Chondrocyte (in vitro differentiated cells): Measurements from ENCODE around the gene TXNL4A. TPM values are rescaled to one million over a fixed set of nuclear protein-coding genes. Genes with fewer than 3 reads are reported as not detected.
"Not testable (repeated sequence)": the region's sequence is repeated elsewhere in the genome, so short reads cannot be mapped to it uniquely, and the experiment has no call there.

Experiments
- DNase-seq: peaks from one replicate; pipeline ENCODE4 v3.0.0; 2021; ENCODE audit warnings: mixed read lengths, low spot score
- H3K27ac Mint-ChIP-seq: one replicate; pipeline ENCODE4 v1.8.0; 2021; ENCODE audit warnings: mild to moderate bottlenecking, moderate library complexity, mixed read lengths; ENCODE audit not compliant: unreplicated experiment
- H3K27me3 Mint-ChIP-seq: 2 replicates; pipeline ENCODE4 v1.8.0; 2021; ENCODE audit warnings: low read depth, mixed read lengths
- H3K36me3 Mint-ChIP-seq: 2 replicates; pipeline ENCODE4 v1.8.0; 2021; ENCODE audit warnings: low read depth, mixed read lengths
- H3K4me1 Mint-ChIP-seq: 2 replicates; pipeline ENCODE4 v1.8.0; 2021; ENCODE audit warnings: low read depth, mild to moderate bottlenecking, mixed read lengths
- H3K4me3 Mint-ChIP-seq: one replicate; pipeline ENCODE4 v1.8.0; 2021; ENCODE audit warnings: mild to moderate bottlenecking, moderate library complexity, mixed read lengths; ENCODE audit not compliant: unreplicated experiment
- H3K9me3 Mint-ChIP-seq: 2 replicates; pipeline ENCODE4 v1.8.0; 2021; ENCODE audit warnings: low read depth, mixed read lengths
- CTCF ChIP-seq: fragments of 200-600 bp; sonication (generic); IDR thresholded peaks from 2 replicates; pipeline ENCODE4 v1.5.0; 2021; ENCODE audit warnings: antibody characterized with exemption, mild to moderate bottlenecking, moderate library complexity
- total RNA-seq: library from RNA; stranded (reverse); gene quantifications from 3 replicates; pipeline ENCODE4 v1.2.1, GENCODE V29; 2021

The TXNL4A gene
- total RNA-seq, 1 donor from 2014 or later, result 143 TPM

DNA sequence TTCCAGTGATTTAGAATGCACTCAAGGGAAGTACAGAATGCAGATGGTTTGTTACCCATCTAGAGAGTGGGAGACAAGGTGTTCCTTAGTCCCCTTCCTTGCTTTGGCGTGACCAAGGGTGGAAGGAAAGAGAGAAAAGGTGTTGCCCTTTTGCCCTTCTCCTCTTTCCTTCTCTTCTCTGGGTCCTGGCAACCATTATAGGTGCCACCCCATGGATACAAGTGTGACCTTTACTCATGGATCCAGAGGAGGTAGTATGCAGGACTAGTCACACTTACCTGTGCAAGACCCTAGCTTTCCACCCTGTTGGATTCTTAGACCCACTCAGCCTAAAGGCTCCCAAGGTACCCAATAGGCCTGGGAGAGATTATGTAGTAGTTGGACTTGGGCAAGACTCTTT, 34.2 kb upstream of the TXNL4A start:
- TF ChIP-seq CTCF, result no peak
- Mint-ChIP-seq H3K36me3 (peaks cover 46% of the 10 kb centered on the region), H3K4me3 (no peak overlapping the region), H3K9me3 (peaks cover 63% of the 10 kb centered on the region), H3K27ac (no peak overlapping the region), H3K27me3 (no peaks in the 10 kb centered on the region), H3K4me1 (no peaks in the 10 kb centered on the region)
- DNase-seq, result no peak

DNA sequence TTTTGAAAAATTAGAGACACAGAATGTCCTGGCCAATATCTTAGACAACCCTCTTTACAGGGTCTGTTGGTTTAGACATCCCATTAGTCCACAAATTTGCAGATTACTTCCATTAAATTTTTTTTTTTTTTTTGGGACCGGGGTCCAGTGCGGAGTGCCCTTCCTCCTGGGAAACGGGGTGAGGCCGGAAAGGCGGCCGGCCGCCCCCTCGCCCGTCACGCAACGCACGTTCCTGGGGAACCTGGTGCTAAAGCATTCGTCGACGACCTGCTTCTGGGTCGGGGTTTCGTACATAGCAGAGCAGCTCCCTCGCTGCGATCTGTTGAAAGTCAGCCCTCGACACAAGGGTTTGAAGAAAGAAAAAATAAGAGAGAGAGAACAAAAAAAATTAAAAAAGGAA, 24.4 kb upstream of the TXNL4A start:
- no peak for DNase-seq
- Mint-ChIP-seq H3K27me3 (no peaks in the 10 kb centered on the region), H3K4me1 (peaks cover 18% of the 10 kb centered on the region), H3K27ac (no peak overlapping the region), H3K36me3 (no peaks in the 10 kb centered on the region), H3K9me3 (peaks cover 3% of the 10 kb centered on the region), H3K4me3 (no peak overlapping the region)
- TF ChIP-seq CTCF, result no peak

DNA sequence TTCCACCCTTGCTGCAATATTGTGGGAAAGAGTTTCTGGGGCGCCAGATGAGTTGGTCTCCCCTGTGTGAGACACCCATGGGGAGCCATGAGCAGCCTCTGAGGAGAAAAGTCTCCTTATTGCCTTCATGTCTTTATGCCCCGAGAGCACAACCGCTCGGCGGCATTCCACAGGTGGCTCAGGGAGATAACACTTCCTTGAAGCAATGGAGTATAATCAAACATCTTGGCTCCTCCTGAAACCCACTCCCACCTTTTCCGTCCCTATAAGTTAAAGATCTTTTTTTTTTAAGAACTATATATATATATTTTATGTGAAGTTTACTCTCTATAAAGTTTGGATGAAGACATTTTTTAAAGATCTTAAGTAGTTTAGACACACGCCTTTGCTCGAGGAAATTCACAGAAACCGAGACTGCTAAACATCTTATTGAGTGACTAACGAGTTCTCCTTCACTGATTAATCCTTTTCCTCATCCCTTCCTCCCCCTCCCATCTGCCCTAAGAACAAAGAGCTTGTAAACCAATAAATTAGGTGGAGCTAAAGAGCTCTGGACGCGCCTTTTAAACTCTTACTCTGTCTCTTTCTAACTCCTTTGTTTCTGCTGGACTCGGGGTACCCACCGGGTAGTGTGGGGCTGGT, 23.3 kb upstream of the TXNL4A start:
- not testable (repeated sequence) for H3K4me3 Mint-ChIP-seq, H3K9me3 Mint-ChIP-seq, DNase-seq, H3K27ac Mint-ChIP-seq, H3K36me3 Mint-ChIP-seq, H3K27me3 Mint-ChIP-seq
- H3K4me1 Mint-ChIP-seq, result peaks cover 18% of the 10 kb centered on the region

DNA sequence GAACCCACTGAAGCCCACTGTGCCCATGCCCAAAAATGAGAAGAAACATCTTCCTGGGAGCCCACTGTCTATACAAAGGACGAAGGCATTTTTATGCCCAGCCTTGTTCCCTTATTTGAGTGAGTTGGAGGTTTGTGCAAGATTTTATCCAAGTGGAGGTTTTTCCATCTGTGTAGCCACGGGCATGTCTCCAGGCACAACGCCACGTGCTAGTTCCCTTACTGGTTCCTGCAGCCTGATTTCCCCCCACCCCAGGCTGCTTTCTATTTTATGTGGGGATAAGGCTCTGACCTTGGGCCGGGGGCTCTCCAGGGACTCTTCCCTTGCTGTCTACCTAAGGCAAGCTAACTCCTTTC, 22.2 kb upstream of the TXNL4A start:
- Mint-ChIP-seq H3K4me1 (peaks cover 18% of the 10 kb centered on the region), H3K27ac (peak overlapping the region; percentile 92), H3K9me3 (peaks cover 3% of the 10 kb centered on the region), H3K27me3 (no peaks in the 10 kb centered on the region), H3K36me3 (no peaks in the 10 kb centered on the region), H3K4me3 (peak overlapping the region; percentile 29)
- DNase-seq, result no peak
- TF ChIP-seq CTCF, result no peak

DNA sequence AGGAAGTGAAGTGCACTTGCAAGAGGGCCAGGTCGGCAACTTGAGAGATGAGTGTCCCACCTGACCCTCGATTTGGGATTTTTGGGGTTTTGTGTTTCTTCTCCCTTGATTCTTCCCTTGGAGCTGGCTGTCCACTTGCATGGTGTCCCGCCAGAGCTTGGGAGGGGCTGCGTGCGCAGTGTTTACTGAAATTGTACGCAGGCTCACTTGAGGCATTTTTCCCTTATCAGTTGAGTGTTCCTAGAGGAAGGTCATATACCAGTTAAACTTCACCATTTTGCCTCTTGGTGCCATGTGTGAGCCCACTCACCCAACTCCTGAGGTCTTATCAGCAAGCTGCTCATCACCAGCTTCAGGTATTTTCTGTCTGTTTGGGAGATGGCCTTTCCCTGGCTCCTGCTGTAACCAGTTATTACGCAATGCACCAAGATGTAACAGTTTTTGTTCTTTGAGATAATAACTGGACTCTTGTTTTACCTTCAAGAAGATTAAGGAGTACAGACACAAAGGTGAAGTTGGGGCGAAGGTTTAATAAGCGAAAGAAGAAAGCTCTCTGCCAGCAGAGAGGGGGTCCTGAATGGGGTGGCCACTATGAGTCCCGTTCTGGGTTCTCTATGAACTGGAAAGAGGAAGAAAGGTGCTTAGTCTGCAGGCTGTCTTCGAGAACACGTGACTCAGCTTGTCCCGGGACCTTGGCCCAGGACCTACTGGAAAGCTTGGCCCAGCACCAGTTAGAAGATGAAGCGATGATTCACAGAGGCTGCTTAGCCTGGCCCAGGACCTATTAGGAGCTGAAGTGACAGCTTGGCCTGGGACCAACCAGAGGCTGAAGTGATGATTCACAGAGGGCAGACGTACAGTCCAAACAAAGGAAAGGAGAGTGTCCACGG, 21.5 kb upstream of the TXNL4A start:
- Mint-ChIP-seq H3K9me3 (peaks cover 3% of the 10 kb centered on the region), H3K27ac (peak overlapping the region; percentile 92), H3K4me3 (peak overlapping the region; percentile 29), H3K27me3 (no peaks in the 10 kb centered on the region), H3K36me3 (no peaks in the 10 kb centered on the region), H3K4me1 (peaks cover 20% of the 10 kb centered on the region)
- no peak for DNase-seq
- no peak for TF ChIP-seq CTCF
